WTC11 (cell line): ENCODE data around the gene SRR. TPM values are rescaled to one million over a fixed set of nuclear protein-coding genes. Genes with fewer than 3 reads are reported as not detected.

Experiments used
- ATAC-seq: fragments of 200-7000 bp; cut with Tn5 transposase; 2 replicates; pipeline ENCODE4 v1.10.0; 2021; ENCODE audit warnings: mild to moderate bottlenecking, moderate library complexity
- CTCF ChIA-PET: fragments of 300-600 bp; sonication (Branson Sonifier 250); formaldehyde crosslinking; loops from one replicate; lab custom pipeline; 2021; ENCODE audit warnings: antibody characterized with exemption; lab: Charles Lee
- POLR2A ChIA-PET: fragments of 350-600 bp; sonication (Branson Sonifier 250); formaldehyde crosslinking; loops from one replicate; lab custom pipeline; 2021; ENCODE audit warnings: antibody characterized with exemption; lab: Charles Lee
- DNase-seq: peaks from one replicate; pipeline ENCODE4 v3.0.0; 2021; ENCODE audit warnings: low spot score
- H3K27ac Mint-ChIP-seq: 2 replicates; pipeline ENCODE4 v1.8.0; 2021; ENCODE audit warnings: mixed read lengths
- H3K27me3 Mint-ChIP-seq: 2 replicates; pipeline ENCODE4 v1.8.0; 2021; ENCODE audit warnings: low read depth, mild to moderate bottlenecking, moderate library complexity, mixed read lengths
- H3K36me3 Mint-ChIP-seq: 2 replicates; pipeline ENCODE4 v1.8.0; 2021; ENCODE audit warnings: mixed read lengths
- H3K4me1 Mint-ChIP-seq: 2 replicates; pipeline ENCODE4 v1.8.0; 2022; ENCODE audit warnings: mixed read lengths
- H3K4me3 Mint-ChIP-seq: 2 replicates; pipeline ENCODE4 v1.8.0; 2021; ENCODE audit warnings: mild to moderate bottlenecking, moderate library complexity, mixed read lengths
- H3K9me3 Mint-ChIP-seq: 2 replicates; pipeline ENCODE4 v1.8.0; 2021; ENCODE audit warnings: mixed read lengths
- ATF1 ChIP-seq: sonication (generic); formaldehyde crosslinking; IDR thresholded peaks from 2 replicates; pipeline ENCODE4 v1.8.1; 2023; ENCODE audit warnings: mild to moderate bottlenecking, moderate library complexity, missing genetic modification reagents
- ATF2 ChIP-seq: sonication (generic); formaldehyde crosslinking; IDR thresholded peaks from 2 replicates; pipeline ENCODE4 v1.8.1; 2022; ENCODE audit warnings: low read depth, missing genetic modification reagents, borderline replicate concordance
- ATF6 ChIP-seq: sonication (generic); formaldehyde crosslinking; IDR thresholded peaks from 2 replicates; pipeline ENCODE4 v1.8.1; 2023; ENCODE audit warnings: mild to moderate bottlenecking, missing genetic modification reagents
- CBFB ChIP-seq: sonication (generic); formaldehyde crosslinking; IDR thresholded peaks from 2 replicates; pipeline ENCODE4 v1.8.1; 2022; ENCODE audit warnings: mild to moderate bottlenecking, low read depth, missing genetic modification reagents
- FOXJ3 ChIP-seq: sonication (generic); formaldehyde crosslinking; IDR thresholded peaks from 2 replicates; pipeline ENCODE4 v1.9.0; 2021; ENCODE audit warnings: missing genetic modification reagents, mild to moderate bottlenecking, borderline replicate concordance
- FOXK1 ChIP-seq: sonication (generic); formaldehyde crosslinking; IDR thresholded peaks from 2 replicates; pipeline ENCODE4 v1.8.0; 2022; ENCODE audit warnings: mild to moderate bottlenecking, moderate library complexity, missing genetic modification reagents
- IRF1 ChIP-seq: sonication (generic); formaldehyde crosslinking; IDR thresholded peaks from 2 replicates; pipeline ENCODE4 v1.8.0; 2023; ENCODE audit warnings: missing genetic modification reagents
- NFATC4 ChIP-seq: fragments of 250-450 bp; sonication (Bioruptor Pico); IDR thresholded peaks from 2 replicates; pipeline ENCODE4 v1.9.0; 2021; ENCODE audit warnings: mild to moderate bottlenecking
- NR1H2 ChIP-seq: sonication (generic); formaldehyde crosslinking; IDR thresholded peaks from 2 replicates; pipeline ENCODE4 v1.9.0; 2021; ENCODE audit warnings: mild to moderate bottlenecking, moderate library complexity, missing genetic modification reagents
- RELA ChIP-seq: sonication (generic); formaldehyde crosslinking; IDR thresholded peaks from 2 replicates; pipeline ENCODE4 v1.8.1; 2022; ENCODE audit warnings: missing genetic modification reagents, mild to moderate bottlenecking, borderline replicate concordance
- STAT6 ChIP-seq: sonication (generic); formaldehyde crosslinking; conservative IDR thresholded peaks from 2 replicates; pipeline ENCODE4 v1.8.1; 2023; ENCODE audit warnings: mild to moderate bottlenecking, low read depth, missing genetic modification reagents, moderate library complexity
- USF2 ChIP-seq: sonication (generic); formaldehyde crosslinking; IDR thresholded peaks from 2 replicates; pipeline ENCODE4 v1.8.1; 2023; ENCODE audit warnings: mild to moderate bottlenecking, missing genetic modification reagents, moderate library complexity
- ZBTB43 ChIP-seq: sonication (generic); formaldehyde crosslinking; IDR thresholded peaks from 2 replicates; pipeline ENCODE4 v1.8.1; 2023; ENCODE audit warnings: mild to moderate bottlenecking, missing genetic modification reagents
- ZNF121 ChIP-seq: sonication (generic); formaldehyde crosslinking; IDR thresholded peaks from 2 replicates; pipeline ENCODE4 v1.8.0; 2023; ENCODE audit warnings: missing genetic modification reagents
- ZNF219 ChIP-seq: sonication (generic); formaldehyde crosslinking; IDR thresholded peaks from 2 replicates; pipeline ENCODE4 v1.8.0; 2023; ENCODE audit warnings: missing genetic modification reagents, mild to moderate bottlenecking, borderline replicate concordance
- ZNF396 ChIP-seq: fragments of 250-450 bp; sonication (Bioruptor Pico); IDR thresholded peaks from 2 replicates; pipeline ENCODE4 v1.8.0; 2021; ENCODE audit warnings: mild to moderate bottlenecking, moderate library complexity, borderline replicate concordance
- ZNF416 ChIP-seq: fragments of 250-450 bp; sonication (Bioruptor Pico); IDR thresholded peaks from 2 replicates; pipeline ENCODE4 v1.9.0; 2021; ENCODE audit warnings: mild to moderate bottlenecking, inconsistent platforms
- ZNF425 ChIP-seq: fragments of 250-450 bp; sonication (Bioruptor Pico); conservative IDR thresholded peaks from 2 replicates; pipeline ENCODE4 v1.9.0; 2021; ENCODE audit warnings: mild to moderate bottlenecking
- ZNF671 ChIP-seq: fragments of 250-450 bp; sonication (Bioruptor Pico); IDR thresholded peaks from 2 replicates; pipeline ENCODE4 v1.8.0; 2021; ENCODE audit warnings: mild to moderate bottlenecking
- total RNA-seq: library from RNA; stranded (reverse); gene quantifications from 3 replicates; pipeline ENCODE4 v1.2.3, GENCODE V29; 2021
- TF ChIP-seq, protein P1 (sequence below): sonication (generic); formaldehyde crosslinking; IDR thresholded peaks from 2 replicates; pipeline ENCODE4 v1.8.0; 2022; ENCODE audit warnings: mild to moderate bottlenecking, missing genetic modification reagents

The SRR gene
- total RNA-seq, 1 experiment from 2014 or later: 5.1 TPM

GRCh38 chr17:2347805-2348685 lies 44.3 kb downstream of the SRR start (continued):
- TF ChIP-seq STAT6: no peak

GRCh38 chr17:2351269-2351668 lies 47.5 kb downstream of the SRR start:
- ChIA-PET CTCF (interaction anchor here (0.5 to 2.0 kb wide), 2 partner anchors 29 to 136 kb away, joined by 3 to 9 read pairs; no protein-coding TSS in a partner anchor), POLR2A (interaction anchor here (1.1 kb wide), 1 partner anchor 15 kb away, joined by 6 read pairs; the partner anchor contains the start of genes SGSM2 and TSR1)
- TF ChIP-seq RELA (CRISPR knock-in tag): no peak
- TF ChIP-seq, protein P1, sequence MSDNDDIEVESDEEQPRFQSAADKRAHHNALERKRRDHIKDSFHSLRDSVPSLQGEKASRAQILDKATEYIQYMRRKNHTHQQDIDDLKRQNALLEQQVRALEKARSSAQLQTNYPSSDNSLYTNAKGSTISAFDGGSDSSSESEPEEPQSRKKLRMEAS (CRISPR knock-in tag): no peak
- no peak for TF ChIP-seq ZNF671 (CRISPR knock-in tag)
- no peak for TF ChIP-seq ZNF396 (CRISPR knock-in tag)
- no peak for TF ChIP-seq IRF1 (CRISPR knock-in tag)
- TF ChIP-seq ZNF121 (CRISPR knock-in tag): no peak
- no peak for TF ChIP-seq NFATC4 (CRISPR knock-in tag)
- TF ChIP-seq ATF2 (CRISPR knock-in tag): no peak
- no peak for TF ChIP-seq CBFB (CRISPR knock-in tag)
- no peak for TF ChIP-seq NR1H2 (CRISPR knock-in tag)
- no peak for TF ChIP-seq FOXJ3 (CRISPR knock-in tag)
- no peak for TF ChIP-seq FOXK1
- Mint-ChIP-seq H3K9me3 (no peaks in the 10 kb centered on the region), H3K27me3 (no peaks in the 10 kb centered on the region), H3K4me3 (no peak overlapping the region), H3K27ac (0 out of 2 replicates have a peak overlapping the region, but pooled peaks have one; percentile 79), H3K4me1 (peaks cover 29% of the 10 kb centered on the region), H3K36me3 (no peaks in the 10 kb centered on the region)
- no peak for DNase-seq
- ATAC-seq: no peak

DNA sequence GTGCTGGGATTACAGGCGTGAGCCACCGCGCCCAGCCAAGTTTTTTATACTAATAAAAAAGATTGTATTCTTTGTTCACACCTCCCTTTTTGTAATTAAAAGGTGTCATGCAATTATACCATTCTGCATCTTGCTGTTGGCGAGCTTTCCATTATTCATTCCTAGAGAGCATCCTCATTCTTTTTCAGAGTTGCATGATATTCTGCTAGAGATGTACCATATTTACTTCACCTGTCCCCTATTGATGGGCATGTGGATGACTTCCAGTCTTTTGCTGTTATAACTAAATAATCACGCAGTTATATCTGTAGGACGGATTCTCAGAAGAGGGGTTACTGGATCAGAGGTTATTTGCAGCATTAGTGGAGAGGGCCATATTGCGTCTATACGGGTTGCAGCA lies 50.6 kb downstream of the SRR start:
- ChIA-PET CTCF (interaction anchor here (1.1 to 2.8 kb wide), 5 partner anchors 10 to 45 kb away, joined by 3 to 119 read pairs (median 26); partner anchors contain the start of genes SGSM2 and TSR1), POLR2A (no interaction called here)
- Mint-ChIP-seq H3K27ac (no peak overlapping the region), H3K27me3 (no peaks in the 10 kb centered on the region), H3K36me3 (no peaks in the 10 kb centered on the region; the same call in 1 of the 2 replicates), H3K9me3 (no peaks in the 10 kb centered on the region), H3K4me3 (no peak overlapping the region), H3K4me1 (peaks cover 14% of the 10 kb centered on the region; the same call in 1 of the 2 replicates)
- DNase-seq (no peak), ATAC-seq (no peak)
- TF ChIP-seq ZNF416 (CRISPR knock-in tag) (no peak), USF2 (CRISPR knock-in tag) (no peak), ATF6 (no peak), ATF1 (CRISPR knock-in tag) (no peak), ZNF425 (CRISPR knock-in tag) (no peak), ZBTB43 (CRISPR knock-in tag) (no peak), ZNF219 (CRISPR knock-in tag) (no peak)
